GM12878 (cell line): ENCODE data around the gene FAM9C. TPM values are rescaled to one million over a fixed set of nuclear protein-coding genes. Genes with fewer than 3 reads are reported as not detected.

Experiments used
- CBX3 ChIP-seq: fragments of 200-600 bp; sonication (generic); IDR thresholded peaks from 2 replicates; pipeline ENCODE4 v1.6.1; 2016; ENCODE audit warnings: low read depth, borderline replicate concordance
- CHD1 ChIP-seq: IDR thresholded peaks from 2 replicates; pipeline ENCODE4 v1.6.1; 2012; ENCODE audit warnings: low read depth, low read length, improper control_type of control experiment
- CHD4 ChIP-seq: fragments of 200-600 bp; sonication (generic); IDR thresholded peaks from 2 replicates; pipeline ENCODE4 v1.6.1; 2016; ENCODE audit warnings: mild to moderate bottlenecking
- EP300 ChIP-seq, 2 experiments: fragments of 150-350 bp in 1 of 2; IDR thresholded peaks; 2 replicates each; pipeline ENCODE4 v1.6.1; 2011 to 2012; ENCODE audit warnings: low read depth in 2 of 2, low read length in 2 of 2, borderline replicate concordance in 1 of 2, improper control_type of control experiment in 1 of 2, inconsistent platforms in 1 of 2; ENCODE audit not compliant: control insufficient read depth in 1 of 2
- MEF2A ChIP-seq: IDR thresholded peaks from 2 replicates; pipeline ENCODE4 v1.6.1; 2011; ENCODE audit warnings: low read depth, mild to moderate bottlenecking, low read length, moderate library complexity; ENCODE audit not compliant: insufficient read depth
- MTA3 ChIP-seq: IDR thresholded peaks from 2 replicates; pipeline ENCODE4 v1.6.1; 2012; ENCODE audit warnings: low read length, inconsistent platforms, borderline replicate concordance
- MYB ChIP-seq: fragments of 150-350 bp; IDR thresholded peaks from 2 replicates; pipeline ENCODE4 v1.6.1; 2014; ENCODE audit warnings: mild to moderate bottlenecking, low read depth, low read length, borderline replicate concordance
- NFYB ChIP-seq: IDR thresholded peaks from 2 replicates; pipeline ENCODE4 v1.6.1; 2011; ENCODE audit warnings: low read depth, mild to moderate bottlenecking, low read length, improper control_type of control experiment, moderate library complexity; ENCODE audit not compliant: insufficient read depth
- NR2C1 ChIP-seq: fragments of 450-650 bp; IDR thresholded peaks from 2 replicates; pipeline ENCODE4 v1.6.1; 2017; ENCODE audit warnings: antibody characterized with exemption, mild to moderate bottlenecking, moderate library complexity
- NRF1 ChIP-seq: conservative IDR thresholded peaks from 2 replicates; pipeline ENCODE4 v1.6.1; 2011; ENCODE audit warnings: mild to moderate bottlenecking, low read depth, low read length, improper control_type of control experiment
- RAD21 ChIP-seq: IDR thresholded peaks from 2 replicates; pipeline ENCODE4 v1.6.1; 2011; ENCODE audit warnings: mild to moderate bottlenecking, low read depth, low read length, moderate library complexity; ENCODE audit not compliant: insufficient read depth
- RBBP5 ChIP-seq: fragments of 200-600 bp; sonication (generic); conservative IDR thresholded peaks from 2 replicates; pipeline ENCODE4 v1.6.1; 2016
- RCOR1 ChIP-seq: conservative IDR thresholded peaks from 2 replicates; pipeline ENCODE4 v1.6.1; 2012; ENCODE audit warnings: low read depth, low read length, improper control_type of control experiment
- SUPT20H ChIP-seq: IDR thresholded peaks from 2 replicates; pipeline ENCODE4 v1.6.1; 2011; ENCODE audit warnings: low read depth, mild to moderate bottlenecking, low read length, moderate library complexity, borderline replicate concordance; ENCODE audit not compliant: control insufficient read depth
- YY1 ChIP-seq: IDR thresholded peaks from 2 replicates; pipeline ENCODE4 v1.6.1; 2011; ENCODE audit warnings: low read depth, mild to moderate bottlenecking, low read length
- ZNF24 ChIP-seq: fragments of 450-650 bp; IDR thresholded peaks from 2 replicates; pipeline ENCODE4 v1.6.1; 2017; ENCODE audit warnings: antibody characterized with exemption, mild to moderate bottlenecking
- polyA plus RNA-seq, 11 experiments: library from polyadenylated mRNA; depleted of rRNA in 4 of 11; unstranded in 6 of 11; stranded (reverse) in 5 of 11; fragments of >200 nt; fragmentation: Nextera tagmentation in 4 of 11; fragmentation: Illumina TruSeq in 1 of 11; extraction: Ambion mirVana in 4 of 11; extraction: Trizol in 1 of 11; gene quantifications; 1 replicate in 1 of 11; 2 replicates in 10 of 11; pipeline versions ENCODE4 v1.2.1 to v1.2.3, GENCODE V29; 2011 to 2016; ENCODE audit warnings: inconsistent platforms in 2 of 11, missing spikeins in 2 of 11, low read depth in 1 of 11
- total RNA-seq, 4 experiments: library from RNA; depleted of rRNA in 3 of 4; stranded (reverse); fragments of >200 nt in 3 of 4; fragmentation: Illumina TruSeq in 1 of 4; extraction: Trizol in 1 of 4; gene quantifications; 2 replicates each; pipeline versions ENCODE4 v1.2.1 to v1.2.3, GENCODE V29; 2013 to 2021
- TF ChIP-seq, protein P1 (sequence below): fragments of 450-650 bp; IDR thresholded peaks from 2 replicates; pipeline ENCODE4 v1.6.1; 2017; ENCODE audit warnings: mild to moderate bottlenecking
- TF ChIP-seq, protein P2 (sequence below): IDR thresholded peaks from 2 replicates; pipeline ENCODE4 v1.6.1; 2012; ENCODE audit warnings: low read depth, low read length, improper control_type of control experiment
- TF ChIP-seq, protein P3 (sequence below): fragments of 450-650 bp; IDR thresholded peaks from 2 replicates; pipeline ENCODE4 v1.6.1; 2017; ENCODE audit warnings: borderline replicate concordance
- TF ChIP-seq, protein P4 (sequence below): fragments of 450-650 bp; conservative IDR thresholded peaks from 2 replicates; pipeline ENCODE4 v1.6.1; 2017; ENCODE audit warnings: mild to moderate bottlenecking, moderate library complexity
- TF ChIP-seq, protein P5 (sequence below): fragments of 450-650 bp; IDR thresholded peaks from 2 replicates; pipeline ENCODE4 v1.6.1; 2016; ENCODE audit warnings: mild to moderate bottlenecking

FAM9C gene
- total and polyA plus RNA-seq, 10 of the 15 experiments (the other 5 are each of a cell fraction or from before 2014, with no cell fraction given), result 0.01 to 0.03 TPM; not detected in 8

DNA sequence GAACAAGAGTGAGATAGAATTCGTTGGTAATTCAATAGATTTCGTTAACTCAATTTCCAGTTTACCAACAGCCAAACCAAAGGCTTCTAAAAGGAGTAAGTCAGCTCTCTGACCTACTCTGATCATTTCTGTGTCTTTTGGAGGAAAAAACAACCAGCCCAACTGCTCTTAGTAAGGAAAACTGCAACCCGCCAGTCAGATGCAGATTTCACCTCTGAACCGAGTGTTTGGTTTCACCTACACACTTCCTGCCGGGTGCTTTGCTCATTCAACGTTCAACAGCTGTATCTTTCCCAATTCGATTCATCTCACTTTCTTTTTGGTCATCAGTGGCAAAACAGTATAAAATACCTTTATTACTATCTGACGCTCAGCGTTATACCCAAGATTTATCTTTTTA, 45.0 kb downstream of the FAM9C start (continued):
- no peak for TF ChIP-seq SUPT20H
- TF ChIP-seq, protein P1, sequence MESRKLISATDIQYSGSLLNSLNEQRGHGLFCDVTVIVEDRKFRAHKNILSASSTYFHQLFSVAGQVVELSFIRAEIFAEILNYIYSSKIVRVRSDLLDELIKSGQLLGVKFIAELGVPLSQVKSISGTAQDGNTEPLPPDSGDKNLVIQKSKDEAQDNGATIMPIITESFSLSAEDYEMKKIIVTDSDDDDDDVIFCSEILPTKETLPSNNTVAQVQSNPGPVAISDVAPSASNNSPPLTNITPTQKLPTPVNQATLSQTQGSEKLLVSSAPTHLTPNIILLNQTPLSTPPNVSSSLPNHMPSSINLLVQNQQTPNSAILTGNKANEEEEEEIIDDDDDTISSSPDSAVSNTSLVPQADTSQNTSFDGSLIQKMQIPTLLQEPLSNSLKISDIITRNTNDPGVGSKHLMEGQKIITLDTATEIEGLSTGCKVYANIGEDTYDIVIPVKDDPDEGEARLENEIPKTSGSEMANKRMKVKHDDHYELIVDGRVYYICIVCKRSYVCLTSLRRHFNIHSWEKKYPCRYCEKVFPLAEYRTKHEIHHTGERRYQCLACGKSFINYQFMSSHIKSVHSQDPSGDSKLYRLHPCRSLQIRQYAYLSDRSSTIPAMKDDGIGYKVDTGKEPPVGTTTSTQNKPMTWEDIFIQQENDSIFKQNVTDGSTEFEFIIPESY, result no peak
- no peak; the same call in 1 of the 2 replicates for TF ChIP-seq MTA3
- TF ChIP-seq, protein P2, sequence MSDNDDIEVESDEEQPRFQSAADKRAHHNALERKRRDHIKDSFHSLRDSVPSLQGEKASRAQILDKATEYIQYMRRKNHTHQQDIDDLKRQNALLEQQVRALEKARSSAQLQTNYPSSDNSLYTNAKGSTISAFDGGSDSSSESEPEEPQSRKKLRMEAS, result no peak
- no peak for TF ChIP-seq RCOR1
- TF ChIP-seq CBX3, result no peak
- no peak for TF ChIP-seq RBBP5
- no peak for TF ChIP-seq CHD4
- no peak for TF ChIP-seq YY1
- TF ChIP-seq EP300 (IDR thresholded peaks at IDR 0.05; ENCODE audit: borderline replicate concordance in 1 of 2, control insufficient read depth in 1 of 2, low read depth in 2 of 2, low read length in 2 of 2), result peak; percentile 90 to 95; a peak in 3 of 4 replicates
- TF ChIP-seq, protein P3, sequence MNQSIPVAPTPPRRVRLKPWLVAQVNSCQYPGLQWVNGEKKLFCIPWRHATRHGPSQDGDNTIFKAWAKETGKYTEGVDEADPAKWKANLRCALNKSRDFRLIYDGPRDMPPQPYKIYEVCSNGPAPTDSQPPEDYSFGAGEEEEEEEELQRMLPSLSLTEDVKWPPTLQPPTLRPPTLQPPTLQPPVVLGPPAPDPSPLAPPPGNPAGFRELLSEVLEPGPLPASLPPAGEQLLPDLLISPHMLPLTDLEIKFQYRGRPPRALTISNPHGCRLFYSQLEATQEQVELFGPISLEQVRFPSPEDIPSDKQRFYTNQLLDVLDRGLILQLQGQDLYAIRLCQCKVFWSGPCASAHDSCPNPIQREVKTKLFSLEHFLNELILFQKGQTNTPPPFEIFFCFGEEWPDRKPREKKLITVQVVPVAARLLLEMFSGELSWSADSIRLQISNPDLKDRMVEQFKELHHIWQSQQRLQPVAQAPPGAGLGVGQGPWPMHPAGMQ, result no peak
- TF ChIP-seq NFYB, result no peak
- no peak for TF ChIP-seq ZNF24
- TF ChIP-seq, protein P4, sequence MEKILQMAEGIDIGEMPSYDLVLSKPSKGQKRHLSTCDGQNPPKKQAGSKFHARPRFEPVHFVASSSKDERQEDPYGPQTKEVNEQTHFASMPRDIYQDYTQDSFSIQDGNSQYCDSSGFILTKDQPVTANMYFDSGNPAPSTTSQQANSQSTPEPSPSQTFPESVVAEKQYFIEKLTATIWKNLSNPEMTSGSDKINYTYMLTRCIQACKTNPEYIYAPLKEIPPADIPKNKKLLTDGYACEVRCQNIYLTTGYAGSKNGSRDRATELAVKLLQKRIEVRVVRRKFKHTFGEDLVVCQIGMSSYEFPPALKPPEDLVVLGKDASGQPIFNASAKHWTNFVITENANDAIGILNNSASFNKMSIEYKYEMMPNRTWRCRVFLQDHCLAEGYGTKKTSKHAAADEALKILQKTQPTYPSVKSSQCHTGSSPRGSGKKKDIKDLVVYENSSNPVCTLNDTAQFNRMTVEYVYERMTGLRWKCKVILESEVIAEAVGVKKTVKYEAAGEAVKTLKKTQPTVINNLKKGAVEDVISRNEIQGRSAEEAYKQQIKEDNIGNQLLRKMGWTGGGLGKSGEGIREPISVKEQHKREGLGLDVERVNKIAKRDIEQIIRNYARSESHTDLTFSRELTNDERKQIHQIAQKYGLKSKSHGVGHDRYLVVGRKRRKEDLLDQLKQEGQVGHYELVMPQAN, result no peak
- TF ChIP-seq NR2C1, result no peak
- TF ChIP-seq MYB, result no peak
- TF ChIP-seq RAD21, result peak; percentile 17; the same call in 1 of the 2 replicates
- TF ChIP-seq, protein P5, sequence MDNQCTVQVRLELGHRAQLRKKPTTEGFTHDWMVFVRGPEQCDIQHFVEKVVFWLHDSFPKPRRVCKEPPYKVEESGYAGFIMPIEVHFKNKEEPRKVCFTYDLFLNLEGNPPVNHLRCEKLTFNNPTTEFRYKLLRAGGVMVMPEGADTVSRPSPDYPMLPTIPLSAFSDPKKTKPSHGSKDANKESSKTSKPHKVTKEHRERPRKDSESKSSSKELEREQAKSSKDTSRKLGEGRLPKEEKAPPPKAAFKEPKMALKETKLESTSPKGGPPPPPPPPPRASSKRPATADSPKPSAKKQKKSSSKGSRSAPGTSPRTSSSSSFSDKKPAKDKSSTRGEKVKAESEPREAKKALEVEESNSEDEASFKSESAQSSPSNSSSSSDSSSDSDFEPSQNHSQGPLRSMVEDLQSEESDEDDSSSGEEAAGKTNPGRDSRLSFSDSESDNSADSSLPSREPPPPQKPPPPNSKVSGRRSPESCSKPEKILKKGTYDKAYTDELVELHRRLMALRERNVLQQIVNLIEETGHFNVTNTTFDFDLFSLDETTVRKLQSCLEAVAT, result peak; percentile 76
- TF ChIP-seq CHD1, result 0 out of 2 replicates have a peak, but pooled peaks have one; percentile 60
- TF ChIP-seq NRF1, result no peak
- TF ChIP-seq MEF2A, result 0 out of 2 replicates have a peak, but pooled peaks have one; percentile 41
